Vagina (tissue), 2 donors: Measurements from ENCODE around the gene THSD1.

Experiments used
- POLR2AphosphoS5 ChIP-seq, 2 donors: sonication (generic); formaldehyde crosslinking; IDR thresholded peaks; one replicate each; pipeline ENCODE4 v1.9.0; 2017; ENCODE audit warnings: antibody characterized with exemption in 2 of 2, mild to moderate bottlenecking in 2 of 2, low read depth in 1 of 2; ENCODE audit not compliant: insufficient read depth in 1 of 2
- TF ChIP-seq, protein P1 (sequence below), 3 experiments: fragments of 450-650 bp in 2 of 3; fragments of 200-600 bp in 1 of 3; sonication (generic) in 1 of 3; IDR thresholded peaks; one replicate each; pipeline ENCODE4 v1.5.1; 2017 to 2019; ENCODE audit warnings: antibody characterized with exemption in 3 of 3, mild to moderate bottlenecking in 2 of 3, moderate library complexity in 2 of 3

DNA sequence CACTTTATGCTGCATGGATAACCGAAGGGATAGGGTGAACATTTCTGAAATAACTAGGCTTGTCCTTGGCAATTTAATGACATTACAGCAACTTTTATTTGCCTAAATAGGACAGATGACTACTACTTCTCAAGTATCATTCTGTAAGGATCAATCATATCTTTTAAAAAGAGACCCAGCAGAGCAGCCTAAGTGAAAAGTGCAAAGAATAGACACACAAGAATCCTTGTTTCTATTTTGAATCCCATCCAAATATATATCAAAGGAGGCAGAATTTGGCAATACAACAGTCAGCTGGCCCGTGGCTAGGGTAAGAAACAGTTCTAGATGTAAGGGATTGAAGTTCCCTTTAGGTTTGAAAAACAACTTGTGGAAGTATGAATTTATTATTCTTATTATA is 6.9 kb downstream of the THSD1 start:
- TF ChIP-seq, protein P1, sequence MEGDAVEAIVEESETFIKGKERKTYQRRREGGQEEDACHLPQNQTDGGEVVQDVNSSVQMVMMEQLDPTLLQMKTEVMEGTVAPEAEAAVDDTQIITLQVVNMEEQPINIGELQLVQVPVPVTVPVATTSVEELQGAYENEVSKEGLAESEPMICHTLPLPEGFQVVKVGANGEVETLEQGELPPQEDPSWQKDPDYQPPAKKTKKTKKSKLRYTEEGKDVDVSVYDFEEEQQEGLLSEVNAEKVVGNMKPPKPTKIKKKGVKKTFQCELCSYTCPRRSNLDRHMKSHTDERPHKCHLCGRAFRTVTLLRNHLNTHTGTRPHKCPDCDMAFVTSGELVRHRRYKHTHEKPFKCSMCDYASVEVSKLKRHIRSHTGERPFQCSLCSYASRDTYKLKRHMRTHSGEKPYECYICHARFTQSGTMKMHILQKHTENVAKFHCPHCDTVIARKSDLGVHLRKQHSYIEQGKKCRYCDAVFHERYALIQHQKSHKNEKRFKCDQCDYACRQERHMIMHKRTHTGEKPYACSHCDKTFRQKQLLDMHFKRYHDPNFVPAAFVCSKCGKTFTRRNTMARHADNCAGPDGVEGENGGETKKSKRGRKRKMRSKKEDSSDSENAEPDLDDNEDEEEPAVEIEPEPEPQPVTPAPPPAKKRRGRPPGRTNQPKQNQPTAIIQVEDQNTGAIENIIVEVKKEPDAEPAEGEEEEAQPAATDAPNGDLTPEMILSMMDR (IDR thresholded peaks at IDR 0.05) = no peak
- no peak for TF ChIP-seq POLR2AphosphoS5 (IDR thresholded peaks at IDR 0.05; ENCODE audit: insufficient read depth in 1 of 2, low read depth in 1 of 2)
